Neural cell (in vitro differentiated cells): ENCODE measurements around the gene EHHADH. TPM values are rescaled to one million over a fixed set of nuclear protein-coding genes. Genes with fewer than 3 reads are reported as not detected.

Experiments
- H2AFZ ChIP-seq: fragments of 200-600, 300-800 bp; sonication (generic), shearing (Covaris generic); 2 replicates; pipeline ENCODE4 v1.6.0; 2014; ENCODE audit warnings: low read depth, mild to moderate bottlenecking, antibody characterized with exemption, low read length, moderate library complexity
- H3F3A ChIP-seq: fragments of 200-600 bp; shearing (Covaris generic); 2 replicates; pipeline ENCODE4 v1.6.1; 2016; ENCODE audit warnings: mild to moderate bottlenecking, moderate library complexity, mixed read lengths, antibody characterized with exemption, low read length; ENCODE audit not compliant: insufficient read depth, poor library complexity, severe bottlenecking
- H3K27ac ChIP-seq: fragments of 200-600, 300-800 bp; sonication (generic), shearing (Covaris generic); 2 replicates; pipeline ENCODE4 v1.5.1; 2014; ENCODE audit warnings: mild to moderate bottlenecking, low read length, moderate library complexity
- H3K27me3 ChIP-seq: fragments of 300-800, 200-600 bp; sonication (generic), shearing (Covaris generic); 2 replicates; pipeline ENCODE4 v1.6.0; 2014; ENCODE audit warnings: mild to moderate bottlenecking, low read depth, low read length, moderate library complexity; ENCODE audit not compliant: insufficient read depth
- H3K36me3 ChIP-seq: fragments of 300-800, 200-600 bp; sonication (generic), shearing (Covaris generic); 2 replicates; pipeline ENCODE4 v1.5.1; 2014; ENCODE audit warnings: mild to moderate bottlenecking, antibody characterized with exemption, low read length, moderate library complexity; ENCODE audit not compliant: insufficient read depth
- H3K4me2 ChIP-seq: fragments of 300-800, 200-600 bp; sonication (generic), shearing (Covaris generic); 2 replicates; pipeline ENCODE4 v1.6.0; 2014; ENCODE audit warnings: mild to moderate bottlenecking, low read length
- H3K4me3 ChIP-seq: fragments of 300-800, 200-600 bp; sonication (generic), shearing (Covaris generic); 2 replicates; pipeline ENCODE4 v1.5.1; 2014; ENCODE audit warnings: mild to moderate bottlenecking, low read length, moderate library complexity
- H3K79me2 ChIP-seq: fragments of 200-600 bp; shearing (Covaris generic); replicated peaks from 2 replicates; pipeline ENCODE4 v1.6.0; 2014; ENCODE audit warnings: mild to moderate bottlenecking, low read length, moderate library complexity; ENCODE audit not compliant: insufficient read depth
- H3K9ac ChIP-seq: fragments of 300-800, 200-600 bp; sonication (generic), shearing (Covaris generic); 2 replicates; pipeline ENCODE4 v1.6.1; 2016; ENCODE audit warnings: mild to moderate bottlenecking, low read length, mixed read lengths
- H3K9me2 ChIP-seq: fragments of 200-600 bp; shearing (Covaris generic); 2 replicates; pipeline ENCODE4 v1.6.1; 2016; ENCODE audit warnings: mild to moderate bottlenecking, low read length, mixed read lengths; ENCODE audit not compliant: insufficient read depth
- H3K9me3 ChIP-seq: fragments of 200-600, 300-800 bp; sonication (generic), shearing (Covaris generic); 2 replicates; pipeline ENCODE4 v1.6.1; 2016; ENCODE audit warnings: mild to moderate bottlenecking, mixed run types, low read length, moderate library complexity, mixed read lengths
- H4K20me1 ChIP-seq: fragments of 200-600 bp; shearing (Covaris generic); 2 replicates; pipeline ENCODE4 v1.6.1; 2016; ENCODE audit warnings: mild to moderate bottlenecking, mixed run types; ENCODE audit not compliant: insufficient read depth
- EP300 ChIP-seq: fragments of 450-650 bp; conservative IDR thresholded peaks from 2 replicates; pipeline ENCODE4 v1.6.1; 2014; ENCODE audit warnings: antibody characterized with exemption, mild to moderate bottlenecking, moderate library complexity; ENCODE audit not compliant: poor library complexity, severe bottlenecking
- EZH2 ChIP-seq: fragments of 200-600, 300-800 bp; shearing (Covaris generic), sonication (generic); IDR thresholded peaks from 2 replicates; pipeline ENCODE4 v1.6.1; 2014; ENCODE audit warnings: antibody characterized with exemption, low read length, borderline replicate concordance, mild to moderate bottlenecking; ENCODE audit not compliant: insufficient read depth, poor library complexity, severe bottlenecking
- MXI1 ChIP-seq: fragments of 450-650 bp; conservative IDR thresholded peaks from 2 replicates; pipeline ENCODE4 v1.6.1; 2014; ENCODE audit warnings: antibody characterized with exemption, mild to moderate bottlenecking; ENCODE audit not compliant: poor library complexity, severe bottlenecking
- POLR2AphosphoS5 ChIP-seq: IDR thresholded peaks from 2 replicates; pipeline ENCODE4 v1.6.1; 2012
- RAD21 ChIP-seq: fragments of 450-650 bp; conservative IDR thresholded peaks from 2 replicates; pipeline ENCODE4 v1.6.1; 2014; ENCODE audit warnings: antibody characterized with exemption, mild to moderate bottlenecking, moderate library complexity
- SMC3 ChIP-seq: fragments of 450-650 bp; conservative IDR thresholded peaks from 2 replicates; pipeline ENCODE4 v1.6.1; 2014; ENCODE audit warnings: antibody characterized with exemption, mild to moderate bottlenecking, moderate library complexity; ENCODE audit not compliant: poor library complexity
- TAF1 ChIP-seq: IDR thresholded peaks from 2 replicates; pipeline ENCODE4 v1.6.1; 2012; ENCODE audit warnings: low read depth
- polyA plus RNA-seq: library from polyadenylated mRNA; depleted of rRNA; stranded (reverse); fragments of >200 nt; gene quantifications from 2 replicates; pipeline ENCODE4 v1.2.3, GENCODE V29; 2014
- TF ChIP-seq, protein P1 (sequence below): IDR thresholded peaks from 2 replicates; pipeline ENCODE4 v1.6.1; 2012; ENCODE audit warnings: borderline replicate concordance
- TF ChIP-seq, protein P2 (sequence below): fragments of 450-650 bp; IDR thresholded peaks from 2 replicates; pipeline ENCODE4 v1.5.1; 2014; ENCODE audit warnings: antibody characterized with exemption, mild to moderate bottlenecking, moderate library complexity; ENCODE audit not compliant: poor library complexity, severe bottlenecking

The EHHADH gene
- polyA plus RNA-seq, 1 donor from 2014 or later = 2.0 TPM

DNA sequence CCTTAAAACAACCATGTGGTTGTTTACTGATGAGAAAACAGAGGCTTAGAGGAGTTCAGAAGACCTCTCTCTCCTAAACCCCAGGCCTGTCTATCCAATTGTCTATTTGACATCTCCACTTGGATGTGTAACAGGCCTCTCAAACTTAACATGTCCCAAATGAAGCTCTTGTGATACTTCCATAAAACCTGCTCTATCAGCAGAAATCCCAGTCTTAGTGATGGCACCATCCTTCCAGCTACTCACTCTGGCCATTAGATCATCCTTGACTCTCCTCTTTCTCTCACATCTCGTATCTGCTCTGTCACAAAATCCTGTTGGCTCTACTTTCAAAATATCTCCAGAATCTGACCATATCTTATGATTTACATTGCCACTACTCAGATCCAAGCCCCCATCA is 28.8 kb downstream of the EHHADH start:
- Histone ChIP-seq H3F3A (no peaks in the 10 kb centered on the region), H3K27me3 (no peaks in the 10 kb centered on the region), H4K20me1 (no peaks in the 10 kb centered on the region), H3K27ac (no peak overlapping the region), H3K4me3 (no peak overlapping the region), H3K9me2 (no peaks in the 10 kb centered on the region), H2AFZ (no peak overlapping the region), H3K9ac (no peak overlapping the region), H3K9me3 (no peaks in the 10 kb centered on the region), H3K36me3 (no peaks in the 10 kb centered on the region), H3K79me2 (no peaks in the 10 kb centered on the region), H3K4me2 (no peak overlapping the region)
- TF ChIP-seq EZH2 (no peak), EP300 (no peak), POLR2AphosphoS5 (no peak), TAF1 (no peak), SMC3 (no peak), RAD21 (no peak), MXI1 (no peak)
- TF ChIP-seq, protein P1, sequence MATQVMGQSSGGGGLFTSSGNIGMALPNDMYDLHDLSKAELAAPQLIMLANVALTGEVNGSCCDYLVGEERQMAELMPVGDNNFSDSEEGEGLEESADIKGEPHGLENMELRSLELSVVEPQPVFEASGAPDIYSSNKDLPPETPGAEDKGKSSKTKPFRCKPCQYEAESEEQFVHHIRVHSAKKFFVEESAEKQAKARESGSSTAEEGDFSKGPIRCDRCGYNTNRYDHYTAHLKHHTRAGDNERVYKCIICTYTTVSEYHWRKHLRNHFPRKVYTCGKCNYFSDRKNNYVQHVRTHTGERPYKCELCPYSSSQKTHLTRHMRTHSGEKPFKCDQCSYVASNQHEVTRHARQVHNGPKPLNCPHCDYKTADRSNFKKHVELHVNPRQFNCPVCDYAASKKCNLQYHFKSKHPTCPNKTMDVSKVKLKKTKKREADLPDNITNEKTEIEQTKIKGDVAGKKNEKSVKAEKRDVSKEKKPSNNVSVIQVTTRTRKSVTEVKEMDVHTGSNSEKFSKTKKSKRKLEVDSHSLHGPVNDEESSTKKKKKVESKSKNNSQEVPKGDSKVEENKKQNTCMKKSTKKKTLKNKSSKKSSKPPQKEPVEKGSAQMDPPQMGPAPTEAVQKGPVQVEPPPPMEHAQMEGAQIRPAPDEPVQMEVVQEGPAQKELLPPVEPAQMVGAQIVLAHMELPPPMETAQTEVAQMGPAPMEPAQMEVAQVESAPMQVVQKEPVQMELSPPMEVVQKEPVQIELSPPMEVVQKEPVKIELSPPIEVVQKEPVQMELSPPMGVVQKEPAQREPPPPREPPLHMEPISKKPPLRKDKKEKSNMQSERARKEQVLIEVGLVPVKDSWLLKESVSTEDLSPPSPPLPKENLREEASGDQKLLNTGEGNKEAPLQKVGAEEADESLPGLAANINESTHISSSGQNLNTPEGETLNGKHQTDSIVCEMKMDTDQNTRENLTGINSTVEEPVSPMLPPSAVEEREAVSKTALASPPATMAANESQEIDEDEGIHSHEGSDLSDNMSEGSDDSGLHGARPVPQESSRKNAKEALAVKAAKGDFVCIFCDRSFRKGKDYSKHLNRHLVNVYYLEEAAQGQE = no peak
- TF ChIP-seq, protein P2, sequence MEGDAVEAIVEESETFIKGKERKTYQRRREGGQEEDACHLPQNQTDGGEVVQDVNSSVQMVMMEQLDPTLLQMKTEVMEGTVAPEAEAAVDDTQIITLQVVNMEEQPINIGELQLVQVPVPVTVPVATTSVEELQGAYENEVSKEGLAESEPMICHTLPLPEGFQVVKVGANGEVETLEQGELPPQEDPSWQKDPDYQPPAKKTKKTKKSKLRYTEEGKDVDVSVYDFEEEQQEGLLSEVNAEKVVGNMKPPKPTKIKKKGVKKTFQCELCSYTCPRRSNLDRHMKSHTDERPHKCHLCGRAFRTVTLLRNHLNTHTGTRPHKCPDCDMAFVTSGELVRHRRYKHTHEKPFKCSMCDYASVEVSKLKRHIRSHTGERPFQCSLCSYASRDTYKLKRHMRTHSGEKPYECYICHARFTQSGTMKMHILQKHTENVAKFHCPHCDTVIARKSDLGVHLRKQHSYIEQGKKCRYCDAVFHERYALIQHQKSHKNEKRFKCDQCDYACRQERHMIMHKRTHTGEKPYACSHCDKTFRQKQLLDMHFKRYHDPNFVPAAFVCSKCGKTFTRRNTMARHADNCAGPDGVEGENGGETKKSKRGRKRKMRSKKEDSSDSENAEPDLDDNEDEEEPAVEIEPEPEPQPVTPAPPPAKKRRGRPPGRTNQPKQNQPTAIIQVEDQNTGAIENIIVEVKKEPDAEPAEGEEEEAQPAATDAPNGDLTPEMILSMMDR = no peak

GRCh38 chr3:185221203-185221602 is 32.6 kb downstream of the EHHADH start:
- Histone ChIP-seq H2AFZ (no peak overlapping the region), H4K20me1 (no peaks in the 10 kb centered on the region), H3K9me2 (no peaks in the 10 kb centered on the region), H3K79me2 (no peaks in the 10 kb centered on the region), H3K36me3 (no peaks in the 10 kb centered on the region), H3K4me3 (no peak overlapping the region), H3K4me2 (no peak overlapping the region), H3K9ac (no peak overlapping the region), H3K27ac (no peak overlapping the region), H3F3A (no peaks in the 10 kb centered on the region), H3K27me3 (no peaks in the 10 kb centered on the region), H3K9me3 (no peaks in the 10 kb centered on the region)
- TF ChIP-seq, protein P1 = no peak
- no peak for TF ChIP-seq POLR2AphosphoS5
- no peak for TF ChIP-seq TAF1
- TF ChIP-seq EP300 = no peak
- no peak for TF ChIP-seq SMC3
- no peak for TF ChIP-seq MXI1
- TF ChIP-seq EZH2 = no peak
- no peak for TF ChIP-seq RAD21
- TF ChIP-seq, protein P2 = no peak
